ENCODE measurements around the gene CNOT1.

GRCh38 chr16:58476791-58477190 lies 152.8 kb downstream of the CNOT1 start:
- no peak for TF ChIP-seq POLR2A (IDR thresholded peaks at IDR 0.05)
- TF ChIP-seq POLR2AphosphoS5 (IDR thresholded peaks at IDR 0.05) = no peak
